Thoracic aorta (tissue), 2 donors: Measurements from ENCODE around the gene FBXO21. TPM values are rescaled to one million over a fixed set of nuclear protein-coding genes. Genes with fewer than 3 reads are reported as not detected.

Experiments used
- ATAC-seq: fragments of 150-250 bp; one replicate; pipeline ENCODE4 v1.8.0; 2017; ENCODE audit warnings: low read depth; ENCODE audit not compliant: insufficient number of reproducible peaks, low FRiP score
- DNase-seq: peaks from one replicate; pipeline ENCODE4 v3.0.0-alpha.2; 2020; ENCODE audit warnings: low spot score
- H3K27ac ChIP-seq, 2 donors: fragments of 200-600 bp; sonication (generic); 1 replicate in 1 of 2; 2 replicates in 1 of 2; pipeline ENCODE4 v1.5.1; 2016; ENCODE audit warnings: mild to moderate bottlenecking in 2 of 2, moderate library complexity in 2 of 2
- H3K27me3 ChIP-seq: fragments of 200-600 bp; sonication (generic); replicated peaks from 2 replicates; pipeline ENCODE4 v1.6.0; 2016; ENCODE audit warnings: mild to moderate bottlenecking; ENCODE audit not compliant: insufficient read depth
- H3K36me3 ChIP-seq: fragments of 200-600 bp; sonication (generic); one replicate; pipeline ENCODE4 v1.5.1; 2016
- H3K4me1 ChIP-seq, 2 donors: fragments of 200-600 bp; sonication (generic); 1 replicate in 1 of 2; 2 replicates in 1 of 2; pipeline versions ENCODE4 v1.5.1 to v1.6.0; 2016; ENCODE audit warnings: low read depth in 2 of 2, mild to moderate bottlenecking in 1 of 2; ENCODE audit not compliant: control insufficient read depth in 1 of 2
- H3K4me3 ChIP-seq: fragments of 200-600 bp; sonication (generic); 2 replicates; pipeline ENCODE4 v1.5.1; 2016; ENCODE audit warnings: mild to moderate bottlenecking
- H3K9me3 ChIP-seq: fragments of 200-600 bp; sonication (generic); 2 replicates; pipeline ENCODE4 v1.5.1; 2016
- total RNA-seq, 2 donors: library from RNA; depleted of rRNA; stranded (reverse); fragments of >200 nt; gene quantifications; one replicate each; pipeline versions ENCODE4 v1.1.0 to v1.2.3, GENCODE V29; 2016
- TF ChIP-seq, protein P1 (sequence below): fragments of 200-600 bp; sonication (generic); IDR thresholded peaks from one replicate; pipeline ENCODE4 v1.5.1; 2019; ENCODE audit warnings: antibody characterized with exemption

FBXO21 gene
- total RNA-seq, 2 donors from 2014 or later: 48.9 to 97.5 TPM

DNA sequence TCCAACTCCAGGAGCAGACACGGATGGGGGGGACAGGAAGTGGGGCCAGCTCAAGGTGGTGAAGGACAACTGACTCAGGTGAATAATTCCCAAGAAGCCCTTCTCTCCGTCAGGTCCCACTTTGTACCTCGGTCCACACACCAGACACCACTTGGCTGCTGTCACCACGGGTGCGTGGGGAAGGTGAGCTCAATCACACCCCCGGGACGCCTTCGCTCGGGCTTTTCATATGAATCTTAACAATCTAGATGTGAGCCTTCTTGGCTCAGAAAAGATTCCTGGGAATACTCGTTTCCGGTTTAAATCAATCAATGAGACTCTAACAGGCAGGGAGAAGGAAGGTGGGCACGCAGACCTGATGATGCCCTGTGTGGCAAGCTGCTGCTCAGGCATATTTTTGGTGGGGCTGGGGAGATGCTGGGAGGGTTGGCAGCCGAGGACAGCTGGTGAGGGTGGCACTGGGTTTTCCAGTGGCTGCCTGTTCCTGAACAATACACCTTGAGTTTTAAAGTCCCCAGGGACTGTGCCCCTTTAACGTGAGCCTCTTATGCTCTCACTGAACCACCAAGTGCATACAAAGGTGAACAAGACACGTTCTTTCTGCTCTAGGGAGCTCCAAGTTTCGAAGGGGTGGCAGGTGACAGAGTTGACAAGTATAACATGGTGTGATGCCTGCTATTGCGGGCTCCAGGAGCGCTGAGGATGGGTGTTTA, 96.2 kb downstream of the FBXO21 start:
- Histone ChIP-seq H3K9me3 (peaks cover 7% of the 10 kb centered on the region), H3K27me3 (no peaks in the 10 kb centered on the region), H3K4me3 (no peak overlapping the region), H3K36me3 (no peaks in the 10 kb centered on the region), H3K27ac (no peak overlapping the region), H3K4me1 (peaks cover 0 to 10% of the 10 kb centered on the region in 2 donors)
- DNase-seq (no peak), ATAC-seq (no peak)
- TF ChIP-seq, protein P1, sequence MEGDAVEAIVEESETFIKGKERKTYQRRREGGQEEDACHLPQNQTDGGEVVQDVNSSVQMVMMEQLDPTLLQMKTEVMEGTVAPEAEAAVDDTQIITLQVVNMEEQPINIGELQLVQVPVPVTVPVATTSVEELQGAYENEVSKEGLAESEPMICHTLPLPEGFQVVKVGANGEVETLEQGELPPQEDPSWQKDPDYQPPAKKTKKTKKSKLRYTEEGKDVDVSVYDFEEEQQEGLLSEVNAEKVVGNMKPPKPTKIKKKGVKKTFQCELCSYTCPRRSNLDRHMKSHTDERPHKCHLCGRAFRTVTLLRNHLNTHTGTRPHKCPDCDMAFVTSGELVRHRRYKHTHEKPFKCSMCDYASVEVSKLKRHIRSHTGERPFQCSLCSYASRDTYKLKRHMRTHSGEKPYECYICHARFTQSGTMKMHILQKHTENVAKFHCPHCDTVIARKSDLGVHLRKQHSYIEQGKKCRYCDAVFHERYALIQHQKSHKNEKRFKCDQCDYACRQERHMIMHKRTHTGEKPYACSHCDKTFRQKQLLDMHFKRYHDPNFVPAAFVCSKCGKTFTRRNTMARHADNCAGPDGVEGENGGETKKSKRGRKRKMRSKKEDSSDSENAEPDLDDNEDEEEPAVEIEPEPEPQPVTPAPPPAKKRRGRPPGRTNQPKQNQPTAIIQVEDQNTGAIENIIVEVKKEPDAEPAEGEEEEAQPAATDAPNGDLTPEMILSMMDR: no peak

DNA sequence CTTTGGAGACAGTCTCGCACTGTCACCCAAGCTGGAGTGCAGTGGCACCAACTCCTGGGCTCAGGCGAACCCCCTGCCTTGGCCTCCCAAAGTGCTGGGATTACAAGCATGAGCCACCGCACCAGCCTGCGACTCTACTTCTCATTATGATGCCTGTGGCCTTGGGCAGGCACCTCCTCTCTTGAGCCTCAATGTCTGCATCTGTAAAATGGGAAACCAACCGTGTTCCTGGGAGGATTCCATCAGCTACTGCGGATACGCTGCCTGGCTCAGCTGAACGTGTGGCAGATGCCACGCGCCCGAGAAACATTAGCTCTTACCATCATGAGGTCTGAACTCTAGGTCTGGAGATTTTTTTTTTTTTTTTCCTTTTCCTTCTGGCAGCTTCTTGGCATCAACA, 96.8 kb downstream of the FBXO21 start:
- TF ChIP-seq, protein P1: no peak
- Histone ChIP-seq H3K27ac (no peak overlapping the region), H3K27me3 (no peaks in the 10 kb centered on the region), H3K4me1 (peaks cover 0 to 3% of the 10 kb centered on the region in 2 donors), H3K9me3 (peaks cover 7% of the 10 kb centered on the region), H3K4me3 (no peak overlapping the region), H3K36me3 (no peaks in the 10 kb centered on the region)
- no peak for ATAC-seq
- no peak for DNase-seq

DNA sequence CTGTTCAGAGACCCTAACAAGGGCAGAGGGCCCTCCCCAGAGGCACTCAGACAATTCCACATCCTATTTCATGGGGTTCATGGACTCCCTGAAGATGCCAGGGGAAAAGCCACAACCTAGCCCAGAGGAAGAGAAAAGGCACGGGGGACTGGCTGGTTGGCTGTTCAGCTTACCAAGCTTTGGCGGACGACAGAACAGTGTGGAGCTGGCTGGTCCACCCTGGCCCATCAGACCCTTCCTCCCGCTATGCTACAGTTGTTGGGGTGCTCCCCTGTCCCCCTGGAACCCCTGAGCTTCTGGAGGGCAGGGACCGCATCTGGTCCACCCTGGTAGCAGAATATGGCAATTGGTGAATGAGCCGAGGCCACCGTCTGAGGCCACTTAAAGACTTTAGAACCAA, 97.4 kb downstream of the FBXO21 start:
- Histone ChIP-seq H3K36me3 (no peaks in the 10 kb centered on the region), H3K27me3 (no peaks in the 10 kb centered on the region), H3K4me3 (no peak overlapping the region), H3K9me3 (peaks cover 7% of the 10 kb centered on the region), H3K4me1 (no peaks in the 10 kb centered on the region), H3K27ac (no peak overlapping the region)
- ATAC-seq (no peak), DNase-seq (no peak)
- TF ChIP-seq, protein P1: no peak

DNA sequence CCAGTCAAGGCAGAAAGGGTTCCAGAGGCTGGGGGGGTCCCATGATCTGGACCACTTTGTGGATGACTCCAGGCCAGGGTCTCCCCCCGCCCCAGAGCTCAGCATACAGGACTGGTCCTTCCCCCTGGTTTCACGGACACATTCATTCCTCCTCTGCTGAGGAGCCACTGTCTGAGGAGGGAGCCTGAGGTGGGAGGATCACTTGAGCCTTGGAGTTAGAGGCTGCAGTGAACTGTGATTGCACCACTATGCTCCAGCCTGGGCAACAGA, 97.8 kb downstream of the FBXO21 start:
- DNase-seq: no peak
- no peaks in the 10 kb centered on the region for H3K27me3 ChIP-seq
- H3K36me3 ChIP-seq: no peaks in the 10 kb centered on the region
- H3K9me3 ChIP-seq: peaks cover 7% of the 10 kb centered on the region
- no peaks in the 10 kb centered on the region for H3K4me1 ChIP-seq
- ATAC-seq: no peak
- TF ChIP-seq, protein P1: no peak
- H3K27ac ChIP-seq: no peak overlapping the region
- H3K4me3 ChIP-seq: no peak overlapping the region

Other genes starting within 250 kb of the FBXO21 start
- 10 to 100 TPM in 1 of 2 donors, 1 to 10 TPM in 1; 5.6 to 13.1 TPM for gene TESC, start 91.1 kb downstream of the FBXO21 start, total RNA-seq
- gene NOS1, start 171.2 kb upstream of the FBXO21 start, total RNA-seq: under 1 TPM; 0.07 to 0.14 TPM